ENCODE results near the gene FOXP1. TPM values are rescaled to one million over a fixed set of nuclear protein-coding genes. Genes with fewer than 3 reads are reported as not detected.

Gene FOXP1
- total RNA-seq, 1 donor from 2014 or later: 113 TPM

GRCh38 chr3:71087143-71088018 lies 496.1 kb downstream of the FOXP1 start:
- Mint-ChIP-seq H3K4me1 (ENCODE audit: unreplicated experiment) (peaks cover 15% of the 10 kb centered on the region), H3K9me3 (no peaks in the 10 kb centered on the region), H3K27me3 (no peaks in the 10 kb centered on the region), H3K4me3 (no peak overlapping the region), H3K27ac (no peak overlapping the region), H3K36me3 (peaks cover 35% of the 10 kb centered on the region)
- no peak for DNase-seq (ENCODE audit: extremely low spot score, unreplicated experiment)
- TF ChIP-seq CTCF (conservative IDR thresholded peaks at IDR 0.05): no peak

- H3K4me1 Mint-ChIP-seq (ENCODE audit: unreplicated experiment): peaks cover 15% of the 10 kb centered on the region
- TF ChIP-seq CTCF (conservative IDR thresholded peaks at IDR 0.05): no peak
- no peaks in the 10 kb centered on the region for H3K27me3 Mint-ChIP-seq
- H3K9me3 Mint-ChIP-seq: no peaks in the 10 kb centered on the region
- H3K27ac Mint-ChIP-seq: peak overlapping the region; percentile 8
- no peak for DNase-seq (ENCODE audit: extremely low spot score, unreplicated experiment)
- peaks cover 35% of the 10 kb centered on the region for H3K36me3 Mint-ChIP-seq
- H3K4me3 Mint-ChIP-seq: no peak overlapping the region
Measured at GRCh38 chr3:71086777-71087142, 496.8 kb downstream of the FOXP1 start.

- H3K36me3 Mint-ChIP-seq: peaks cover 26% of the 10 kb centered on the region
- H3K27ac Mint-ChIP-seq: no peak overlapping the region
- H3K27me3 Mint-ChIP-seq: no peaks in the 10 kb centered on the region
- H3K4me1 Mint-ChIP-seq (ENCODE audit: unreplicated experiment): peaks cover 19% of the 10 kb centered on the region
- H3K4me3 Mint-ChIP-seq: no peak overlapping the region
- no peak for DNase-seq (ENCODE audit: extremely low spot score, unreplicated experiment)
- no peaks in the 10 kb centered on the region for H3K9me3 Mint-ChIP-seq
- no peak for TF ChIP-seq CTCF (conservative IDR thresholded peaks at IDR 0.05)
Measured at GRCh38 chr3:71083726-71084131, 499.8 kb downstream of the FOXP1 start.

- Mint-ChIP-seq H3K9me3 (no peaks in the 10 kb centered on the region), H3K36me3 (peaks cover 24% of the 10 kb centered on the region), H3K27me3 (no peaks in the 10 kb centered on the region), H3K4me1 (ENCODE audit: unreplicated experiment) (peaks cover 27% of the 10 kb centered on the region), H3K27ac (no peak overlapping the region), H3K4me3 (no peak overlapping the region)
- TF ChIP-seq CTCF (conservative IDR thresholded peaks at IDR 0.05): no peak
- no peak for DNase-seq (ENCODE audit: extremely low spot score, unreplicated experiment)
Measured at GRCh38 chr3:71082833-71083232, 500.7 kb downstream of the FOXP1 start.

- no peak for TF ChIP-seq CTCF (conservative IDR thresholded peaks at IDR 0.05)
- H3K27ac Mint-ChIP-seq: no peak overlapping the region
- H3K4me1 Mint-ChIP-seq (ENCODE audit: unreplicated experiment): peaks cover 21% of the 10 kb centered on the region
- H3K9me3 Mint-ChIP-seq: no peaks in the 10 kb centered on the region
- no peaks in the 10 kb centered on the region for H3K27me3 Mint-ChIP-seq
- H3K4me3 Mint-ChIP-seq: no peak overlapping the region
- no peak for DNase-seq (ENCODE audit: extremely low spot score, unreplicated experiment)
- H3K36me3 Mint-ChIP-seq: peaks cover 23% of the 10 kb centered on the region
Measured at GRCh38 chr3:71080517-71081083, 502.9 kb downstream of the FOXP1 start.

Measured in type B pancreatic cell (in vitro differentiated cells).